Activated CD8-positive, alpha-beta memory T cell treated with anti-CD3 and anti-CD28 coated beads, Interleukin-2, amount 50 U/mL, for 4 hours (primary cell): ENCODE measurements around the gene SFRP2.

Source experiments
- DNase-seq: peaks from one replicate; pipeline ENCODE4 v3.0.0-alpha.2; 2020

SFRP2 gene

DNA sequence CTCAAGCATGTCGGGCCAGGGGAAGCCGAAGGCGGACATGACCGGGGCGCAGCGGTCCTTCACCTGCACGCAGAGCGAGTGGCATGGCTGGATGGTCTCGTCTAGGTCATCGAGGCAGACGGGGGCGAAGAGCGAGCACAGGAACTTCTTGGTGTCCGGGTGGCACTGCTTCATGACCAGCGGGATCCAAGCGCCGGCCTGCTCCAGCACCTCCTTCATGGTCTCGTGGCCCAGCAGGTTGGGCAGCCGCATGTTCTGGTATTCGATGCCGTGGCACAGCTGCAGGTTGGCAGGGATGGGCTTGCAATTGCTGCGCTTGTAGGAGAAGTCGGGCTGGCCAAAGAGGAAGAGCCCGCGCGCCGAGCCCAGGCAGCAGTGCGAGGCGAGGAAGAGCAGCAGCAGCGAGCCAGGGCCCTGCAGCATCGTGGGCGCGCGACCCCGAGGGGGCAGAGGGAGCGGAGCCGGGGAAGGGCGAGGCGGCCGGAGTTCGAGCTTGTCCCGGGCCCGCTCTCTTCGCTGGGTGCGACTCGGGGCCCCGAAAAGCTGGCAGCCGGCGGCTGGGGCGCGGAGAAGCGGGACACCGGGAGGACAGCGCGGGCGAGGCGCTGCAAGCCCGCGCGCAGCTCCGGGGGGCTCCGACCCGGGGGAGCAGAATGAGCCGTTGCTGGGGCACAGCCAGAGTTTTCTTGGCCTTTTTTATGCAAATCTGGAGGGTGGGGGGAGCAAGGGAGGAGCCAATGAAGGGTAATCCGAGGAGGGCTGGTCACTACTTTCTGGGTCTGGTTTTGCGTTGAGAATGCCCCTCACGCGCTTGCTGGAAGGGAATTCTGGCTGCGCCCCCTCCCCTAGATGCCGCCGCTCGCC, at the start of gene SFRP2:
TSS of gene SFRP2 (minus strand) at position 671 of the 864 bp plus-strand sequence. CDS start at position 423, 248 bp downstream.
- DNase-seq, result no peak

DNA sequence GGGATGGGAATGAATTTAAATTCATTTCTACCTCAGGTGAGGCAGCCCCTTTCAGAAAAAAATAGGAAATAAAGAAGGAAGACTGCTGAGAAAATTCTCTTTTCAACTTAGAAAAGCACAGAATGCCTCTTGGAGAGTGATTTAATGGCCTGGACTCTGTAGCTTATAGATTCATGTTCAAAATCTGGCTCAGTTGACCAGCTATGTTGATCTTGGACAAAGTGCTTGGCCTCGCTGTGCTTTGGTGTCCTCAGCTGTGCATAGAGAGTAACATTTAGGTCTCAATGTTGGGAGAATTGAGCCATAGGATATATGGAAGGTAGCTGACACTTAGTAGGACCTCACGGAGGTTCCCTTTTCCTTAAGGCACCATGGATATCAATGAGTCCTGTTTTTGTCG, 49.7 kb upstream of the SFRP2 start:
- no peak for DNase-seq

GRCh38 chr4:153834901-153835300, 46.0 kb upstream of the SFRP2 start:
- no peak for DNase-seq

DNA sequence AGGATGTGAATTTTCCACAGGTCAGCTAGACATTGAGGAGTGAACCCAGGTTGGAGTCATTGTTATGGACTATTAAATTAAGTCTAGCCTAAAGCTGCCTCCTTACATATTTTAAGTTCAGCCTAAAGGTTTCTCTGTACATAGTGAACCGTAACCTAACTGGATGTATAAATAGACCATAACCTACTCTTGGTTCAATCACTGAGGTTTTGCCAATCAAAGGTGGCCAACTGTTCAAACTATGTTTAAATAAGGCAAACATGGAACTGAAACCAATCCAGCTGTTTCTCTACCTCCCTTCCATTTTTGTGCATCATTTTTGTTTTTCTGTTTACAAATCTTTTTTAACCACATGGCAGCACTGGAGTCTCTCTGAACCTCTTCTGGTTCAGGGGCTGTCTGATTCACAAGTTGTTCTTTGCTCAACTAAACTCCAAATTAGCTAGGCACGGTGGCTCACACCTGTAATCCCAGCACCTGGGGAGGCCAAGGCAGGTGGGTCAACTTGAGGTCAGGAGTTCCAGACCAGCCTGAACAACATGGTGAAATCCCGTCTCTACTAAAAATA, 43.9 kb upstream of the SFRP2 start:
- no peak for DNase-seq

- DNase-seq, result no peak
Observed at GRCh38 chr4:153832054-153832453, 43.2 kb upstream of the SFRP2 start.

DNA sequence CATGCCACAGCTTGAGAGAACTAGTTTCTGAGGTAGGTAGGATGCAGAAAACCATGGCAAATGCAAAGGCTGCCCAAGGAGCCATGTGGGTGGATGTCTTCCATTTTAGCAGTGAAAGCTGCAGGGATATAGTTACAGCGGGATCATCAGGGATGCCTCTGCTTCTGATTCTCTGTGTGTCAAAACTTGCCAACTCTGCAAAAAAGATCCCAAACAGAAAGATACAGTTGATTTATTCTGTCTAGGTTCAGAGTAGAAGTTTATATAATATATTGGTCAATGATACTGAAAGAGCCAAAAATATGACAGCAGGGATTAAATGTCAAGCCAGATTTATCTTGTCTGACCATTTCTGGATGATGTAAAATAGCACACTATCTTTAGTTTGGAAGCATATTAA, 42.4 kb upstream of the SFRP2 start:
- DNase-seq, result no peak

DNA sequence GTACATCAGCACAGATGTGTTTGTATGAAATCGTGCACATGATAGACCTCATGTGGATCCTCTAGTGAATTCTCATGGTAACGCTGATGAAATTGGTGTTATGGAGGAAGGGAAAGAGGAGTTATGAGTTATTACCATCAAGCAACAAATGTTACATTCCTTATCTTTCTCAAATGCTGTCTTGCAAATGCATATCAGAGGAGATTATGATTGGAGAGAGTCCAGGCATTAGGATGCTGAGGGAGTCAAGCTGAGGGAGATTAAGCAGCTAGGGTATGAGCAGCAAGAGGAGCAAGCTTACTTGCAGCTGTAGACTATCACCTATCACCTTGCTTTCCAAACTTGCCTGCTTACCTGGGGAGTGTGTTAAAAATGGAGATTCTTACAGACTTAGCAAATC, 36.8 kb upstream of the SFRP2 start:
- no peak for DNase-seq

GRCh38 chr4:153825126-153825525, 36.2 kb upstream of the SFRP2 start:
- no peak for DNase-seq

DNA sequence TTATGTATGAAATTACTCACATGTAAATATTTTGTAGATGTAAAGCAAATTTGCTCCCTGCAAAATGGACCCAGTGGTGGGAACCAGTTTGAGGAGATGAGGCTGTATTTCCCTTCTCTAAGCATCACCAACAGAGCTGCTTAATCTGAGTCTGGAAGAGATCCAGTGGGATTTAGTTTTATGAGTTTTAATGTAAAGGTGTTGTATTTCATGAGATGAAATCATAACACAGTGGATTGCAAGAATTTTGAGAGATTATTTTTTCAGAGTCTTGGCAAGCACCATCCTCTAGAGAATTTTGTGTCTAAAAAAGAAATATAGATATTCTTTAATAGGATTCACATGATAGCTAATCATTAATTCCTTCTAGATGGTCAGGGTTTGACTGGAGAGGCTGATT, 35.6 kb upstream of the SFRP2 start:
- no peak for DNase-seq

- no peak for DNase-seq
Observed at GRCh38 chr4:153823483-153823882, 34.6 kb upstream of the SFRP2 start.

- no peak for DNase-seq
Observed at GRCh38 chr4:153822316-153822715, 33.4 kb upstream of the SFRP2 start.

DNA sequence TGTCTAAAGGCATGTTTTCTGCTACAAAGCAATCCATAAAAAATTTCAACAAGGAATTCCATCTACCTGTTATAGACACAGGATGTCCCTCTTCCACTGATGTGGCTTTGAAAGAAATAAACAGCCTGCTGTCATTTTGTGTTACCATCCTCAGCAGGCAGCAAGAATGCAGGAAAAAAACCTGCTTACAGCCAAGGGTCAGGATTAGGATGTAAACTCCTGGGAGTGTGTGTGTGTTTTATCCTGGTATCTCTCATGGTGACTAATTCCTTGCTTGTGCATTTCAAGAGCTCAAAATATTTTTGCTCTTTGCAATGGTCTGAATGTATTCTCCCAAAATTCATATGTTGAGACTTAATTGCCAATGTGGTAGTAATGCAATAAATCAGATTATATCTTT, 28.6 kb upstream of the SFRP2 start:
- DNase-seq, result no peak

DNA sequence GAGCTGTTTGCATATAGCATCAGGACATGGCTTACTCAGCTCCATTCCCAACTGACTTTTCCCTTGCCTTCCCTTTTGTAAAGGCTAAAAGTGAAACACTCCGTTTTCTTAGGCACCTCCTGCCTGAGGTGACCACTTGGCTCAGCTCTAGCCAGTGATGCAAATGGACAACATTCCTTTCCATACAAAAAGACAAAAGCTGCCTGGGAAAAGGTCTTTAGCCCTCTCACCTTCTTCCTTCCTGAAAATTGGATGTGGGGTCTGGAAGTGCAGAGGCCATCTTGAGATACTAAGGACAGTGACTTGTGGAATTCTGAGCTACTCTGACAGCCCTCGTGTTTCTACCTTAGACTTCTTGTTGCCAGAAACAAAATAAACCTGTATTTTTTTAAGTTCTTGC, 27.7 kb upstream of the SFRP2 start:
- no peak for DNase-seq

- no peak for DNase-seq
Observed at GRCh38 chr4:153814789-153815188, 25.9 kb upstream of the SFRP2 start.

- DNase-seq, result no peak
Observed at GRCh38 chr4:153809916-153810810, 21.3 kb upstream of the SFRP2 start.

DNA sequence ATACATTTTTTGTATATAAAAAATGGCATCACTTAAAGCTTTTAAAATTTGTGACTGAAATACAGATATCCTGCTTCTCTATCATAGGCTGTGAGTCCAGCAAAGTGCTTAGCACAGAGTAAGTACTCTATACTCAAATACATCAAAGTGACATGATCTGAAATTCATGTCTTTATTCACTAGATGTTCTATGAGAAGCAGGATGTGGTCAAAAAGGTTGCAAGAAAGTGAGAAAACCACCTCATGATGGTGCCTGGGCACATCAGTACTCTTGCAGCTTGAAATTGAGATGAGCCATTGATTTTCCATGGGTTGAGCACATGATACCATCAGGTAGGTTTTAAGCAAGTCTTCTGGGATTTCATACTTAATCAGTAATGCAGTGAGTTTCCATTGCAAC, 20.4 kb upstream of the SFRP2 start:
- DNase-seq, result no peak

GRCh38 chr4:153808175-153808574, 19.3 kb upstream of the SFRP2 start:
- DNase-seq, result no peak

- DNase-seq, result no peak
Observed at GRCh38 chr4:153806073-153806472, 17.2 kb upstream of the SFRP2 start.

DNA sequence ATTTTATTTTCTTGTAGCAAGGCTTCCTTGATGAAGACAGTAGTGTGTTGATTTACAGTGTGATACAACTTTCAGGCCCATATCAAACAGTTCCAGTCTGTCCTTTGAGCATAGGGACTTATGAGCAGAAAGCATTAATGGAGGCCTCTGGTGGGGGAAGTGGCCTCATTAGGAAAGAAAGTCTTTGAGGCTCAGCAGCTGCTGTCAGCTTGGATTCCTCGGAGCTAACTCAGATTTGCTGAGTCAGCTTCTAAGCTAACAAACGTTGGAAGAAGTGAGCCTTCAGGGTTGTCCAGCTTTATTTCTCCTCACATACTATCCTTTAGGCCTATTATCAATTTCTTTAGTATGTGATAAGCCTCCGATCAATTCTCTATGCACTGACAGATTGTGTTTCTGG, 15.8 kb upstream of the SFRP2 start:
- DNase-seq, result no peak

DNA sequence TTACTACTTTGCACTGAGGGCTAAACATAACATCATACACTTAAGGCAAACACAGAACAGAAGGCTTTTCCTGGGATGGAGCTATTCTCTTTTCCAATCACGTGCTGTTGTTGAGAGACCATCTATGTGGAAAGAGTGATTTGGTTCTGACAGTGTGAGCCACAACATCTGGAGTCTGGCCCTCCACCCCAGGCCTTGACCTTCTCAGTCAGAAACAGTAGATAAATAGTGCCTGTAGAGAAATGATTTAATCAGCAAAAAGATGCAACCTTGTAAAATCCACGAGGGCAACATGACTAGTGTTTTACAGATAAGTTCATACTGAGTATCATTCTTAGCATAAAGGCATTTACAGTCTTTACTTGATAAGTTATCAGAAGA, 10.8 kb upstream of the SFRP2 start:
- no peak for DNase-seq

- no peak for DNase-seq
Observed at GRCh38 chr4:153798901-153799693, 10.2 kb upstream of the SFRP2 start.

DNA sequence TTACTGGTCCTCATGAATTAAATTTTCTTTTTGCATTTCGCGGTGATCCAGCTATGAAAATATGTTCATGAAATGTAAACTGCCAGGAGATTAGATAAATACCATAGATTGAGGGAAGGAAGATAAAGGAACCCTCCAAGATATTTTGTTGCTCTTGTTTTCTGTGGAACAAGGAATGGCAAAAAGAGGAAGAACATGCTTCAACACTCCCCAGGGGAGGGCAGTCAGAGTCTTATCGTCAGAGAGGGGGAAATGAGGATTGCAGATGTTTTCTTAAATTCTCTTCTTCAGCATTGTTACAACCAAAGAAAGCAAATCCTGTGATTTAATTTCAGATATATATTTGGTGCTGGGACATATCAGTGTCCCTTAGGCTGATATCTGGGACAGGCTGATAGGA, 9.5 kb upstream of the SFRP2 start:
- no peak for DNase-seq

DNA sequence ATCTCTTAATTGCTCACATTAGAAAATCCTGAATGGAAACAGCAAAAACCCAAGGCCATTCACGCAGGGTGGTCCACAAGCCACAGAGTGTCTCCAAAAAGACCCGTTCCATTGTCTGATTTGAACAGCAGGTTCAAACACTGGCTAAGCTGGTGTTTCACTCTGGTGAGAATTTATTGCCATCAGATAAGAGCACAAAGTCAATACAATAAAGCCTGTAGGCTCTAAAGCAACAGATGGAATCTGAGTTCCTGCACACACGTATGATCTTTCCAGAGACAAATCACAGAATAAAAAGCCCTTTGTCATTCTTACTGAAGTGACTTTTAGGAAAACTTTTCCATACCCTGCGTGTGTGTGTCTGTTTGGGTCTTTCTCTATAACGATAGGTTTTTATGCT, 5.1 kb upstream of the SFRP2 start:
- no peak for DNase-seq
